Vagina (tissue), 2 donors: Measurements from ENCODE around the gene SPAG6.

ENCODE experiments used
- CTCF ChIP-seq, 3 experiments: fragments of 450-650 bp in 2 of 3; fragments of 200-600 bp in 1 of 3; sonication (generic) in 1 of 3; IDR thresholded peaks; one replicate each; pipeline ENCODE4 v1.5.1; 2017 to 2019; ENCODE audit warnings: antibody characterized with exemption in 3 of 3, mild to moderate bottlenecking in 2 of 3, moderate library complexity in 2 of 3
- POLR2A ChIP-seq, 2 donors: fragments of 450-650 bp; IDR thresholded peaks; one replicate each; pipeline ENCODE4 v1.6.1; 2017; ENCODE audit warnings: antibody characterized with exemption in 2 of 2, mild to moderate bottlenecking in 2 of 2, moderate library complexity in 2 of 2

DNA sequence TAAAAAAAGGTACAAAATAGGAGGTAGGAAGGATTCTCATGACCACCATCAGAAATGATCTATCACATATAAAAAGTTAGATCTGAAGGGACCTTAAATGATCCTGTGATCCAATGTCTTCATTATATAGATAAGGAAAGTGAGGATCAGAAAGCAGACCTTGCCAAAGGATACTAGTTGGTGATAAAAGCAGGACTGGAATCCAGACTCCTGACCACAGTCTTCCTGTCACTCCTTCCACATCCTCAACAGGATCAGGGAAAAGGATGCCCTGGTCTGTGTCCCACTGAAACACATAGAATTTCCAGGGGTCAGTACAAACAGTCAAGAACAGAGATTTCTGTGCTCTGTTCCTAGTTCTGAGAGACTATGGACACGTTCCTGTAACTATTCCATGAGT is 97.2 kb downstream of the SPAG6 start:
- TF ChIP-seq CTCF (IDR thresholded peaks at IDR 0.05) (no peak), POLR2A (IDR thresholded peaks at IDR 0.05) (no peak)
